ENCODE results near the gene SMYD5.

DNA sequence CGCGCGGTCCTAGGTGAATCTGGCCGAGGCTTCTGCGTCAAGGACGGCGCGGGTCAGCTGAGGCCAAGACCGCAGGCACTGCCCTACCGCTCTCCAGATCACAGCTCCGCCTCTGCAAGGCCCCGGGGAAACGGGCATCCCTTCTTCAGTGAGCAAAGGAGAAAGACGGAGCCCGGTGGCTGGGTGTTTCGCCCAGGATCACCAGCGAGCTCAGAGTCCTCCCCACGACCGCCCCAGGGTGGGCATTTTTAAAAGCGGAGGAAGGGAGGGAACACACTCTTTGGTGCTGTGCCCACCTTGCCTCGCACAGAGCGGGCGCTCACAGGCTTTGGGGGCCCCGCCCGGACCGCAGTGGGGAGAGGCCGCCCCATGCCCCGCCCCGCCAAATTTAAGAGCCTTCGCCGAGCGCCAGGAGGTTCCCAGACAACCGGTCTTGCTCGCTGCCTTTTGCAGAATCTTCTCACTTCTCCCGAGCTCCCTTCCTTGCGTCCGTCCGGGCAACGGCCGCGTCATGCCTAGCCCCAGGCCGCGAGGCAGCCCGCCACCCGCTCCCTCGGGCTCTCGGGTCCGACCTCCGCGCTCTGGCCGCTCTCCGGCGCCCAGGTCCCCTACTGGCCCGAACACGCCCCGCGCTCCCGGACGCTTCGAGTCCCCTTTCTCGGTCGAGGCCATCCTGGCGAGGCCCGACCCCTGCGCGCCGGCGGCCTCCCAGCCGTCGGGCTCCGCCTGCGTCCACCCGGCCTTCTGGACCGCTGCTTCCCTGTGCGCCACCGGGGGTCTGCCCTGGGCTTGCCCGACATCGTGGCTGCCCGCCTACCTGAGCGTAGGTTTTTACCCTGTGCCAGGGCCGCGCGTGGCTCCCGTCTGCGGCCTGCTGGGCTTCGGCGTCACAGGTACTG, 11.6 kb upstream of the SMYD5 start, which contains the start of gene NOTO:
- peak; percentile 91 for TF ChIP-seq EZH2 (IDR thresholded peaks at IDR 0.05; ENCODE audit: borderline replicate concordance, low read depth, low read length, poor library complexity, severe bottlenecking)
- TF ChIP-seq, protein P1, sequence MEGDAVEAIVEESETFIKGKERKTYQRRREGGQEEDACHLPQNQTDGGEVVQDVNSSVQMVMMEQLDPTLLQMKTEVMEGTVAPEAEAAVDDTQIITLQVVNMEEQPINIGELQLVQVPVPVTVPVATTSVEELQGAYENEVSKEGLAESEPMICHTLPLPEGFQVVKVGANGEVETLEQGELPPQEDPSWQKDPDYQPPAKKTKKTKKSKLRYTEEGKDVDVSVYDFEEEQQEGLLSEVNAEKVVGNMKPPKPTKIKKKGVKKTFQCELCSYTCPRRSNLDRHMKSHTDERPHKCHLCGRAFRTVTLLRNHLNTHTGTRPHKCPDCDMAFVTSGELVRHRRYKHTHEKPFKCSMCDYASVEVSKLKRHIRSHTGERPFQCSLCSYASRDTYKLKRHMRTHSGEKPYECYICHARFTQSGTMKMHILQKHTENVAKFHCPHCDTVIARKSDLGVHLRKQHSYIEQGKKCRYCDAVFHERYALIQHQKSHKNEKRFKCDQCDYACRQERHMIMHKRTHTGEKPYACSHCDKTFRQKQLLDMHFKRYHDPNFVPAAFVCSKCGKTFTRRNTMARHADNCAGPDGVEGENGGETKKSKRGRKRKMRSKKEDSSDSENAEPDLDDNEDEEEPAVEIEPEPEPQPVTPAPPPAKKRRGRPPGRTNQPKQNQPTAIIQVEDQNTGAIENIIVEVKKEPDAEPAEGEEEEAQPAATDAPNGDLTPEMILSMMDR (conservative IDR thresholded peaks at IDR 0.05; ENCODE audit: low read depth, low read length), result no peak

Measured in A673 (cell line).